Thyroid gland (tissue), 4 donors: Measurements from ENCODE around the gene SVOP. TPM values are rescaled to one million over a fixed set of nuclear protein-coding genes. Genes with fewer than 3 reads are reported as not detected.

Experiments used
- DNase-seq, 2 donors: peaks; one replicate each; pipeline ENCODE4 v3.0.0-alpha.2; 2019
- H3K27ac ChIP-seq, 3 donors: fragments of 200-600 bp; sonication (generic); 1 replicate in 2 of 3; 2 replicates in 1 of 3; pipeline ENCODE4 v1.5.1; 2016 to 2019; ENCODE audit warnings: mild to moderate bottlenecking in 1 of 3, moderate library complexity in 1 of 3
- H3K27me3 ChIP-seq: fragments of 200-600 bp; sonication (generic); one replicate; pipeline ENCODE4 v1.5.1; 2019
- H3K36me3 ChIP-seq, 2 donors: fragments of 200-600 bp; sonication (generic); one replicate each; pipeline ENCODE4 v1.5.1; 2016 to 2019
- H3K4me1 ChIP-seq, 2 donors: fragments of 200-600 bp; sonication (generic); one replicate each; pipeline ENCODE4 v1.5.1; 2017 to 2019
- H3K4me3 ChIP-seq, 3 donors: fragments of 200-600 bp; sonication (generic); replicated peaks in 1 of 3; 1 replicate in 2 of 3; 2 replicates in 1 of 3; pipeline ENCODE4 v1.5.1; 2016; ENCODE audit warnings: mild to moderate bottlenecking in 1 of 3
- H3K9me3 ChIP-seq: fragments of 200-600 bp; sonication (generic); one replicate; pipeline ENCODE4 v1.5.1; 2017
- CTCF ChIP-seq, 6 experiments: fragments of 200-600 bp in 3 of 6; fragments of 450-650 bp in 3 of 6; sonication (generic) in 3 of 6; IDR thresholded peaks; one replicate each; pipeline ENCODE4 v1.5.1; 2016 to 2019; ENCODE audit warnings: antibody characterized with exemption in 6 of 6, mild to moderate bottlenecking in 2 of 6, inconsistent platforms in 1 of 6, moderate library complexity in 1 of 6
- POLR2A ChIP-seq, 2 donors: fragments of 450-650 bp; IDR thresholded peaks; one replicate each; pipeline ENCODE4 v1.6.1; 2017; ENCODE audit warnings: antibody characterized with exemption in 2 of 2, mild to moderate bottlenecking in 2 of 2, moderate library complexity in 1 of 2
- whole genome bisulfite sequencing, 2 donors: methylation state at CpG; one replicate each; pipeline ENCODE4 v1.1.5; 2017; 5-methylcytosine and 5-hydroxymethylcytosine counted together
- intact Hi-C: fragments of 100-400 bp; cut with DNase I; formaldehyde crosslinking; loops from one replicate; pipeline ENCODE4 v1.15.1; 2023
- total RNA-seq, 4 donors: library from RNA; depleted of rRNA; stranded (reverse); fragments of >200 nt; gene quantifications; one replicate each; pipeline ENCODE4 v1.2.3, GENCODE V29; 2016

SVOP gene
- total RNA-seq, 4 donors from 2014 or later: not detected

GRCh38 chr12:108965886-108966285, 55.0 kb downstream of the SVOP start:
- Histone ChIP-seq H3K27me3 (no peaks in the 10 kb centered on the region), H3K4me1 (no peaks in the 10 kb centered on the region), H3K9me3 (no peaks in the 10 kb centered on the region), H3K4me3 (no peak overlapping the region), H3K36me3 (no peaks in the 10 kb centered on the region), H3K27ac (no peak overlapping the region)
- TF ChIP-seq CTCF (IDR thresholded peaks at IDR 0.05) (no peak), POLR2A (IDR thresholded peaks at IDR 0.05) (no peak)
- DNase-seq: no peak
- intact Hi-C loops: no loop called here
- WGBS, 2 donors: 25 to 43% methylated on average over 1 of the region's 1 CpG

GRCh38 chr12:108964371-108965352, 56.2 kb downstream of the SVOP start:
- intact Hi-C loops: no loop called here
- Histone ChIP-seq H3K4me1 (no peaks in the 10 kb centered on the region), H3K36me3 (no peaks in the 10 kb centered on the region), H3K9me3 (no peaks in the 10 kb centered on the region), H3K27ac (no peak overlapping the region), H3K4me3 (no peak overlapping the region), H3K27me3 (no peaks in the 10 kb centered on the region)
- TF ChIP-seq CTCF (IDR thresholded peaks at IDR 0.05) (no peak), POLR2A (IDR thresholded peaks at IDR 0.05) (no peak)
- WGBS, 2 donors: 76 to 85% methylated on average over 8 of the region's 8 CpGs
- no peak for DNase-seq

GRCh38 chr12:108962256-108962655, 58.6 kb downstream of the SVOP start:
- Histone ChIP-seq H3K9me3 (no peaks in the 10 kb centered on the region), H3K27me3 (no peaks in the 10 kb centered on the region), H3K4me1 (no peaks in the 10 kb centered on the region), H3K4me3 (no peak overlapping the region), H3K27ac (no peak overlapping the region), H3K36me3 (no peaks in the 10 kb centered on the region)
- TF ChIP-seq POLR2A (IDR thresholded peaks at IDR 0.05): no peak
- no peak for TF ChIP-seq CTCF (IDR thresholded peaks at IDR 0.05)
- 65 to 73% methylated on average over 4 of the region's 4 CpGs for WGBS, 2 donors
- no peak for DNase-seq
- intact Hi-C loops: no loop called here

- H3K36me3 ChIP-seq: no peaks in the 10 kb centered on the region
- no peaks in the 10 kb centered on the region for H3K9me3 ChIP-seq
- no peak overlapping the region for H3K27ac ChIP-seq
- no peak for TF ChIP-seq POLR2A (IDR thresholded peaks at IDR 0.05)
- no peak for TF ChIP-seq CTCF (IDR thresholded peaks at IDR 0.05)
- no peak overlapping the region for H3K4me3 ChIP-seq
- DNase-seq: no peak
- no peaks in the 10 kb centered on the region for H3K4me1 ChIP-seq
- 86 to 88% methylated on average over 11 of the region's 11 CpGs for WGBS, 2 donors
- intact Hi-C loops: loop anchor here (10.0 kb wide), 1 partner anchor 315 kb away; no protein-coding TSS in a partner anchor
- H3K27me3 ChIP-seq: no peaks in the 10 kb centered on the region
These were observed 60.9 kb downstream of the SVOP start for GRCh38 chr12:108959748-108960655.
